T-helper 1 cell treated with Interleukin-12 subunit alpha and Interleukin-12 subunit beta and Interleukin-4 antibody, amounts not matched to agents 30 ng/mL and 1 ng/mL, for 36 hours (primary cell): ENCODE measurements around the gene LZTR1. TPM values are rescaled to one million over a fixed set of nuclear protein-coding genes. Genes with fewer than 3 reads are reported as not detected.

Source experiments
- intact Hi-C: fragments of 100-400 bp; cut with micrococcal nuclease; formaldehyde crosslinking; loops from one replicate; pipeline ENCODE4 v1.15.1; 2024
- total RNA-seq: library from RNA; stranded (reverse); gene quantifications from 2 replicates; pipeline ENCODE4 v1.2.3, GENCODE V29; 2022

Gene LZTR1
- total RNA-seq, 1 donor from 2014 or later = 89.6 TPM

- intact Hi-C loops = no loop called here
Measured at GRCh38 chr22:20949698-20950183, 32.4 kb upstream of the LZTR1 start.

- intact Hi-C loops = no loop called here
Measured at GRCh38 chr22:20951151-20951931, 30.8 kb upstream of the LZTR1 start.

- intact Hi-C loops = no loop called here
Measured at GRCh38 chr22:20951932-20952380, 30.1 kb upstream of the LZTR1 start.

GRCh38 chr22:20952544-20953341 is 29.4 kb upstream of the LZTR1 start:
- intact Hi-C loops = no loop called here

GRCh38 chr22:20953342-20953608 is 28.8 kb upstream of the LZTR1 start:
- intact Hi-C loops = no loop called here

- intact Hi-C loops = no loop called here
Measured at GRCh38 chr22:20953668-20954500, 28.2 kb upstream of the LZTR1 start.

GRCh38 chr22:20955548-20955947 is 26.5 kb upstream of the LZTR1 start:
- intact Hi-C loops = no loop called here

GRCh38 chr22:20956258-20957101 is 25.6 kb upstream of the LZTR1 start:
- intact Hi-C loops = no loop called here

GRCh38 chr22:20957102-20957682 is 24.9 kb upstream of the LZTR1 start:
- intact Hi-C loops = no loop called here

GRCh38 chr22:20957683-20958431 is 24.2 kb upstream of the LZTR1 start:
- intact Hi-C loops = no loop called here

- intact Hi-C loops = loop anchor here (10.0 kb wide), 1 partner anchor 55 kb away; the partner anchor contains the start of gene P2RX6
Measured at GRCh38 chr22:20959578-20960461, 22.3 kb upstream of the LZTR1 start.

- intact Hi-C loops = loop anchor here (10.0 kb wide), 1 partner anchor 54 kb away; the partner anchor contains the start of gene P2RX6
Measured at GRCh38 chr22:20960609-20961008, 21.5 kb upstream of the LZTR1 start.

- intact Hi-C loops = loop anchor here (10.0 kb wide), 1 partner anchor 52 kb away; the partner anchor contains the start of gene P2RX6
Measured at GRCh38 chr22:20962491-20962945, 19.6 kb upstream of the LZTR1 start.

GRCh38 chr22:20963201-20964052 is 18.7 kb upstream of the LZTR1 start:
- intact Hi-C loops = loop anchor here (10.0 kb wide), 1 partner anchor 51 kb away; the partner anchor contains the start of gene P2RX6

- intact Hi-C loops = loop anchor here (10.0 kb wide), 1 partner anchor 51 kb away; the partner anchor contains the start of gene P2RX6
Measured at GRCh38 chr22:20964090-20964798, 17.9 kb upstream of the LZTR1 start.

- intact Hi-C loops = loop anchor here (10.0 kb wide), 1 partner anchor 50 kb away; the partner anchor contains the start of gene P2RX6
Measured at GRCh38 chr22:20964799-20965103, 17.3 kb upstream of the LZTR1 start.
